ENCODE measurements around the gene SNX20.

SNX20 gene

DNA sequence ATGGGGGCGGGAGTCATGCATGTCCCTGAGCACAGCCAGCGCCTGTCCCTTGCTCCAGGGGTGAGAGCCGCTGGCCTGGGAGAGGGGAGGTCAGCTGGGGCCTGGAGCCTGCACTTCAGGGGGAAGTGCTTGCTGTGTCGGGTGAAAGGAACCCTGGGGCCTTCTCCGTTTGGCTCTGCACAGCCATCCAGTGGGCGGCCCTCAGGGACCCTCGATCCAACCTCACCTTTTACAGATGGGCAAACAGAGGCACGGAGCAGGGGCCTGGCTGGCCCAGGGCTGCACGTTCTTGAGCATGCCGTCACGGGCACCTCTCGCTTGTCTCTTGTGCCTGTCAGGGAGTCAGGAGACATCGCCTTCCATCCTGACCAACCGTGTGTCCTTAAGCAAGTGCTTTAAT, 1.8 kb downstream of the SNX20 start:
- no peak for DNase-seq

DNA sequence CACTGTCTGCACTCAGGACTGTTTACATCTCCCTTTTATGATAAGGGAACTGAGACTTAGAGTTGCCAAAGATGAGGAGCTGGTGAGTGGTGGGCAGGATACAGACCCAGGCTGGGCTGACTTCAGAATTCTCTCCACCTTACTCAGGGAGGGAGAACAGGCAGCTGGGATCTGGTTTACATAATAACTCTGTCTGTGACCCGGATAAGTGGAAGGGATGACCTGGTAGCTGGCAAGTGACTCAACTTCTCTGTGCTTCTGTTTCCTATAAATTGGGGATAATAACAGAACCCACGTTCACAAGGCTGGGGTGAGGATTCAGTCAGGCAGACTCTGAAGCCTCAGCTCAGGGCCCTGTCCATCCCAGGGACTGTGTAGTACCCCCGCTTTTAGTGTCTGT, 2.6 kb downstream of the SNX20 start:
- DNase-seq, result no peak

DNA sequence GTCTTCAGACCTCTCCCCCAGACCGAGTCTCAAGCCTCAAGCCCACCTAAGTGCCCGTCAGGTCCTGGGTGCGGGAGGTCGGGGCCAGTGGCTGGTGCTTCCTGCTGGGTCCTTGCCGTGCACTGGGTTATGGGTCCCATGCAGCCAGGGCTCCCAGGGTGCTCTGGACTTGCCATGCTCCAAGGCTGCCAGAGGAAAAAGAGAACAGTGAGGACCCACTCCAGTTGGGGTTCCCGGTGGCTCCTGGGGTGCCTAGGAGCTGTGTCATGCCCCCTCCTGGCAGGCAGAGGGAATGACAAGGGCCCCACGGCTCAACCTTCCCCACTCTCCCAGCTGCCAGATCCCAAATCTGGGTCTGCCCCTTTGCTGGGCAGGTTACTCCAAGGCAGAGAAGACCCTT, 3.8 kb downstream of the SNX20 start:
- no peak for DNase-seq

DNA sequence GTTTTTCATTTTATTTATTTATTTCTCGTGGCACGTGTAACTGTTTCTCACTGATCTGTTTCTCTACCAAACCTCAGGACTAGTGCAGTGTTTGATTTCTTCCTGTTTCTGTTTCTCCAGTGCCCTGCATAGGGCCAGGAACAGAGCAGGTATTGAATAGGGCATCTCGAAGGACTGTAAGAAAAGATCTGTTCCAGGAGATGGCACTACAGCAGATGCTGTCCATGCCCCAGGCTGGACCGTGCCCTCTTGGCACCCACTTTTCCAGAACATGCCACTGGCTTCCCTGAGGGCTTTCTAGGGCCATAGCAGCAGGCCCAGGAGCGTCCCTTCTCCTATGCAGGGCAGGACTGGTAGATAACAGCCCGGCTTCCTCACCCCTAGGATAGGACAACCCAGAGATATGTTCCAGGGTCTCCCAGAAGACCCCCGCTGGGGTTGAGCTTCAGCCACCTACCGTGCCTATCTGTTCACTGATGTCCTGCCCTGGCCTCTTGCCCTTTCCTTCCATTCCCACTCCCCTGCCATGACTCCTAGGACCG, 4.4 kb downstream of the SNX20 start:
- no peak for DNase-seq

DNA sequence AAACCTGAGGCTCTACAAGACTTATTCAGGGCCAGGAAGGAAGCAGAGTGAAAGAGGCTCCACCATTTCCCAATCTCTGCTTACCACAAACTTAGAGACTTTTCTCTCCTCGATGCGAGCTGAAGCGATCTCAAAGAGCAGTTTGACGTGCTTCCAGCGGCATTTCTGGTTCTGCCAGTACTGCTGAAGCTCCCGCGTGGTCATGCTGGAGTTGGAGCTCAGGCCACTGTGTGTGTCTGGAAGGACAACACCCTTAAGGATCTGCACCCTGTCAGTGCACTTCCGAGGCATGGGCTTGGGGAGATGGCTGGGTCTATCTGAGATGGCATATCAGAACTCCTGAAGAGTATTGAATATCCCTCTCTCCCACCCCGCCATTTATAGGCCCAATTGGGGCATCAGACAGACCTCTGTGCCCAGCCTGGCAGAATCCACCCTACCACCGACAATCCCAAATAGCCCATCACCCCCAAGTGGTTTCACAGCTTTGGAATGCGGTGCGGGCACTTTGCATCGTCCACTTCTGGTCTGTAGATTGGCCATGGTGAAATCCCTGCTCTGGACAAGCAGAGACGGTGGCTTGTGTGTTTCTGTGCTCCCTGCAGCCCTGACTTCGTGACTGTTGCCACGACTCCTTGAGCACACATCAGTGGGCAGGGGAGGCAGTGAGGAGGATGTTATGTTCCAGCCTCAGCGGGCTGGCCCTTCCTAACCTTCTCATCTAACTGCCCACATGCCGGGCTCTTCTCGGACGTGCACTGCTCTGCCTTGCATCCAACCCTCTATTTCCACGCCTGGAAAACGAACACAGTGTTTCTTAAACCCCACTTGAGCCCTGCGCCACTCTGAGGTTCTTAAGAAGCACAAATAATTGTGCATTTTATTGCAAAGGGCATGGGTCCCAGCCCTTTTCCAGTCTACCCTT, 5.2 kb downstream of the SNX20 start:
- no peak for DNase-seq

DNA sequence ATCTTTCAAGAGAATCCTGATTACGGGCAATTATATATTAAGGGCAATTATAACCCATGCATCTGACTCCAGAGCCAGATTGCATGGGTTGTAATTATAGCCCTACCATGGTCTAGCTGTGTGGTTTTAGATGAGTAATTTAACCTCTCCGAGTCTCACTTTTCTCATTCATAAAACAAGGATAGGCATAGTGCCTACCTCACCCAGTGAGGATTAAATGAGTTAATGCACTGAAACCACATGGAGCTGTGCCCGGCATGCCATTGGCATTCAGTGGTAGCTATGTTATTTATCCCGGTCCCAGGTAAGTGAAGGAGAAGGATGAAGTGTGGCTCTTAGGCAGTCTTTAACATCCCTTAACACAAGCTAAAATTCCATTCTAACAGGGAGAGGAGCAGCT, 6.3 kb downstream of the SNX20 start:
- DNase-seq, result no peak

DNA sequence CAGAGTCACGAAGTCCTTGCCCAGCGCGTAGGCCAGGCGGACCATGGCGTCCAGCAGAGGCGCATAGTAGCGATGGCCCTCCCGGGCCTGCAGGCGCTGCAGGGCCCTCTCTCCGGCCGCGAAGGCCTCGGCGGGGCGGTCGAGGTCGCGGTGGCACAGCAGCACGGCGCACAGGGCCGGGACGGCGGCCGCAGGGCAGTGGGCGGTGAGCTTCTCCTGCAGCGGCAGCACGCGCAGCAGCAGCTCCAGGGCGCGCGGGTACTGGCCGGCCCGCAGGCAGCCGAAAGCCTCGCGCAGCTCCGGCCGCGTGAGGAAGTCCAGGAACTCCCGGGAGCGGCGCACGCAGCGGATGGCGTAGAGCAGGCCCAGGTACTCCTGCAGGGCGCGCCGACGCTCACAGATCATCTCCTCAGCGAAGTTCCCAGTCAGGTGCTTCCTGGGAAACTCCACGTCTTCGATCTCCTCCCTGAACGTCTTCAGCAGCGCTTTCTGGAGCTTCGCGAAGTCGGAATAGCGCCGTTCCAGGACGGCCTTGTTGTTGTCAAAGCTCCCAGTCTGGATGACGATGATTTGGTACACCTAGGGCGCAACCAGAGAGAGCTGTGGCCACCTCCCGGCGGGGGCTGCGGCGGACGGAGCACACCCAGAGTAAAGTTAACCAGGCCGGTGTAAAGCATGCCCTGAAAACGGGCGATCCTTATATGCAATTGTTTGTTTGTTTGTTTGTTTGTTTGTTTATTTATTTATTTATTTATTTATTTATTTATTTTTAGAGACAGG, 7.4 kb downstream of the SNX20 start:
- DNase-seq, result no peak

DNA sequence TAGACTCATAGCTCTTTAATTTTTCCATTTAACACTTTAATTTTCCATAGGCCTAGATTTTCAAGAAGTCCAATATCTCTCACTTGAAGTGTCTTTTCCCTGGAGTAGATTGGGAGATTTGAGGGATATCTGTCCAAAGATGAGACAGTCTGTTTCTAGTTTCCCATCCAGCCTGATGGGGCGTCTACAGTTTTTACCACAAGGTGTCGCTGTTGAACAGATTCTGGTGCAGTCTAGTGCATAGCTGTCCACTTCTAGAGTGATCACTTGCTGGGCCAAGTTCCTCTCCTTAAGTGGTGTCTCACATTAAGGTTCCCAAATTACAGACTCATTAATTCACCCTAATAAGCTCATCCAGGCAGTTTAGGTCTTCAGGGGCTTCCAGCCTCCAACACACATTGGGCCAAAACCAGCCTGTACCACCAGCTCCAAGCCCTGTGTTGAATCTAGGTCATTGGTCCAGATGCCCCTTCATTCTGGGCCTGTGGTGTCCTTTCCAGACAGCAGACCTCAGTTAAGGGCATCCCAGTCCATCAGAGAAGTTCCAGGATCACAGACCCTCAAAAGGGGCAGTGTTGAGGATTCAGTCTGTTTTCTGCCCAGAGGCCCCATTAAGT, 9.4 kb downstream of the SNX20 start:
- no peak for DNase-seq

DNA sequence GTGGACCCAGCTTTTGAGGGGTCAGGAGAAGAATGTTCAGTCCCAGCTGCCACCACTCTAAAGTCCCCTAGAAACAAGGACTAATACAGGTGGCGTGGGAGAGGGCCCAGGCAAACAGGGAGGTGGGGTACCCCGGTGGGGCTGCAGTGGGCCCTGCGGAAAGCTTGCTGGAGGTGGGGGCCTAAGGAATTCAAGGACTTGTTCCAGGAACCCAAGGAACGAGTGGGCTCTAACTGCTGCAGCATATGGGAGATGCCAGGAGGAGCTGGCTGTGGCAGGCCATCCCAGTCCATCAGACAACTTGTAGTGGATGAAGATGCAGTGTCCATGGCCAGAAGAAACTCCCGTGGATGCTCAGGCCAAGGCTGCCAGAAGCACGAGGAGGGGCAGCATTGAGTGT, 10.6 kb downstream of the SNX20 start:
- no peak for DNase-seq

DNA sequence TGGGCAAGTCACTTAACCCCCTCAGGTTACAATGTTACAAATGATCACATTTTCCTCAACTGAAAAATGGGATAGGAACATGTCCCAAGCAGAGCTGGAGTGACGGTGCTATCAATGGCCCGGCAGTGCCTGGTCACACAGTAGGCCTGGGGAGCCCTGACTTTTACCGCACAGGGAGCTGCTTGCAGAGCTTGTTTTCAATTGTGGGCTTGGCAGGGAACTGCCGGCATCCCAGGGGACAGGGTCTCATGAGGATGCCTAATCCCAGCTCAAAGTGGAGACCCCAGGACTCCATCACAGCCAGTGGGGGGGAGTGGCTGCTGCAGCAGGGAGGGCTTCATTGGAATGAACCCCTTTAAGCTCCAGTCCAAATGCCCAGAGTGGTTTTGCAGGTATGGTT, 11.4 kb downstream of the SNX20 start:
- no peak for DNase-seq

DNA sequence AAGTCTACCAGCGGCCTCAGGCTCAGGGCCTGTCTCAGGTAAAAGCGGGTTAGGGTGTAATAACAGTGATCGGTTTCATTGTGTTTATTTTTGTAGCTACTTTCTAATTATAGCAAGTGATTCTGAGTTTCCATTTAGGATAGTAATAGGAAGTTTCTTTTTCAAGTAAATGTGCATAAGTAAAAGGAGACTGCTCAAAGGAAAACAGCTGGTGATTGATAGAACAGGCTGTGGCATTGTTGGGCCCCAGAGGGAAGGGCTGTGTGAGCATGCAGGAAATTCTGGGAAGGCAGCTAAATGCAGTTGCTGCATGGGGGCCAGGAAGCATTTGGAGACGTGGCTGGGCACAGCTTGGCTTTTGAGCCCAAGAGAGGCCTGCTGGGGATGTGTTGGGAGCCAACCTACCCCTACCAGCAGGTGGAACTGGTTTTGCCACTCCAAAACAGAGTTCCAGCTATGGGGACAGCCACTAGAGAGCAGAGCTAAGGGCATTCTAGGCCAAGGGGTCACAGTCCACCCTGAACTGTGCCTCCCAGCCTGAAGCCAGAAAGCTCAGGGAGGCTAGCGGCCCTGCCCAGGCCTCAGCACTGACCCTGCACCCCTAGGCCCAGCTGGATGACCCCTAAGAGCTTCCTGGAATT, 12.6 kb downstream of the SNX20 start:
- no peak for DNase-seq

DNA sequence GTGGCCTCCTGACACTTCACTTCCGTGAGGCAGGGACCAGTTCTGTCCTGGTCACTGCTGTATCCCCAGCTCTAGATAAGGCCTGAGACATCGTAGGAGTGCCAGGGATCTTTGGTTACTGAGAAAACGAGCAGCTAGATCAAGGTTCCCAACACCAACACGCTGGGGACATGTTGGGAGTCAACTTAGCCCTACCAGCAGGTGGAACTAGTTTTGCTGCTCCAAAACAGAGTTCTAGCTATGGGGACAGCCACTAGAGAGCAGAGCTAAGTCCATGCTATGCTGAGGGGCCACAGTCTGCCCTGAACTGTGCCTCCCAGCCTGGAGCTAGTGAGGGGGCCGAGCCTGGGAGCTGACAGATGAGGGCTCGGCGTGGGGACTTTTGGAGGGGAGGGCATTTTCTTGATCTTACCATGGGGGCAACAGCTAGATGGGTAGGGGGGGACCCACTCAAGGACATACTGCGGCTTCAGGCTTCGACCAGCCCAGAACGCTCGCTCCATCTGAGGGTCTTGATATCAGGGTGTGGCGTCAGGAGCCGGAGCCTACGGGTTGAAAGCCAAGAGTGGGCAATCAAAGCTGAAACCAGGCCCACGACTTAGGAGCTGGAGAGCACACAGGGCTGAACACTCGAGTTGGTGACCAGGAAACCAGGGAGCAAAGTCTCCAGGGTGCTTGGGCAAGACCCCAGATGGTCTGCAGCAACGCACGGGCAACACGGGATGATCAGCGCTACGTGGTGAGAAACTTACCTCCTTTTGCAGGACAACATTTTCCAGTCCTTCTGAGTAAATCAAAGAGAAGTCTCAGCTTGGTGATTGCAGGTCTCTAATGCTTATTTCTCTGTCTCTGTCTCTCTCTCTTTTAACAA, 13.4 kb downstream of the SNX20 start:
- DNase-seq, result no peak

DNA sequence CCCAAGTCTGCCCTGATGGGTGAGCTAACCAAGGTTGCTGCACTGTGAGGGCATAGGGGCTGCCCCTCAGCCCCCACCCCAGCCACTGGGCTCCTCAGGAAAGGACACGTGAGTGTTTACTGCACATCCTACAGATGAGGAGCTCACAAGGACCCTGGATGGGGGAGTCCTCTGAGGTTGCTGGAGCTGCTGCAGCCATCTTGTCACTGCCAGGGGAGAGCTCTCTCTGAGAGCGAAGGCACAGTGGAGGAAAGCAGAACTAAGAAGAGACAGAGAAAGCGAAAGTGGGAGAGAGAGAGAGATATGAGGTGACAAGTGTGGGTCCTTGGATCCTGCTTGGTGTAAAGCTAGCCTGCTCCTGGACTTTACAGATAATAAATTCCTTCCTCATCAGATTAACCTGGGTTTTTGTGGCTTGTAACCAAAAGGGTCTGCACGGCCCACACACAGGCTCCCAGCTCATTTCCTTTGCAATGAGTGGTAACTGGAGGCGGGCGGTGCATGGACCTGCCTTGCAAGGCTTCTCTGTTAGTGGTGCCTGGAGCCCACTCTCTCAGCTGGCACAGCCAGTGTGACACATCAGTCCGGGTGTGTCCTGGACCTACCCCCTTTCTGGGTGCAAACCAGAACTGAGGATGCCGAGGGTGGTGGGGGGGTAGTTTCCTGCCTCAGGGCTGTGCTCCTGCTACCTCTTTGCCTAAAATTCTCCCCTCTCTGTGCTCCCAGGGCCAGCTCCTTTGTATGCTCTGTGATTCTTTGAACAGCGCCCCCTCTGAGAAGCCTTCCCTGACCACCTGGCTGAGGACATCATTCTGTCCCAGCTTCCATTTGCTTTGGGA, 14.2 kb downstream of the SNX20 start:
- DNase-seq, result no peak

DNA sequence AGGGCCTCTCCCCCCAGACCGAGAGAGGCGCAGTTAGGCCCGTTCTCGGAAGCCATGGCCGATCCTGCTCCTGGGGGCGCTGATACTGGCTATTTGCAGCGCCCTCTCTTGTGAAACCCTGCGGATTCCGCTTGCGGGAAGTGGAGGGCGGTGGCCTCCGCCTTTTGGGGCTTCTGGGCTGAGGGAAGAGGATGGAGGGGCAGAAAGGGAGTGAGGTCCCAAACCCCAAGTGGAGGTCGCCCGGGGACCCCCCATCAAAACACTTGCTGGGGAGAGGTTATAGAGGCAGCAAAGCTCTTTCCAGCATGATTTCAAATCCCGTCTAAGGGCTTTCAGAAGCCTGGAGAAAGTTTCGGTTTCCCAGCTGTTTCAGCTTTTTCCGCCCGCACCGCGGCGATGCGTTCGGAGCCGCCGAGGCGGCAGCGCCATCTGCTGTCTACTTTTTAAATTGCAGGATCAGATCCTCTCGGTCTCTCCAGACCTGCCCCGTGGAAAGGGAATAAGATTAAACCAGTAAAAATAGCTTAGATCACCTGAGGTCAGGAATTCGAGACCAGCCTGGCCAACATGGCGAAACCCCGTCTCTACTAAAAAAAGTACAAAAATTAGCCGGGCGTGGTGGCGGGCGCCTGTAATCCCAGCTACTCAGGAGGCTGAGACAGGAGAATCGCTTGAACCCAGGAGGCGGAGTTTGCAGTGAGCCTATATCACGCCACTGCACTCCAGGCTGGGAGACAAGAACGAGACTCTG, 15.8 kb downstream of the SNX20 start:
- DNase-seq, result peak in 1 of 2 experiments; percentile 32

DNA sequence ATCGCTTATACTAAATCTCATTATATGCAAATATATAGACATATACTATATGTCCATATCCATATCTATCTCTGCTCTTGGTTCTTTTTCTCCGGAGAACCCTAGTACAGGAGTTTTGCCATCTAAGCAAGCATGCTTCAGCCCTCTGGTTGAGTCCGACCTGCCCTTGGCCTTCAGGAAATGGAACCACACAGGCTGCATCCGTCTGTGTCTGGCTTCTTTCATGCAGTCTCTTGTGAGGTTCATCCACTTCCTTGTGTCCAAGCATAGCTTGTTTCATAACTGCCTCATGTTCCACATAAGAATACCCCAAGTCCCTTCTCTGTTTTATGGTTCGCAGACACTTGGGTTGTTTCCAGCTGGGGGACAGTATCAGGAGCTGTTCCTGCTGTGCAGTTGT, 16.8 kb downstream of the SNX20 start:
- DNase-seq, result no peak

DNA sequence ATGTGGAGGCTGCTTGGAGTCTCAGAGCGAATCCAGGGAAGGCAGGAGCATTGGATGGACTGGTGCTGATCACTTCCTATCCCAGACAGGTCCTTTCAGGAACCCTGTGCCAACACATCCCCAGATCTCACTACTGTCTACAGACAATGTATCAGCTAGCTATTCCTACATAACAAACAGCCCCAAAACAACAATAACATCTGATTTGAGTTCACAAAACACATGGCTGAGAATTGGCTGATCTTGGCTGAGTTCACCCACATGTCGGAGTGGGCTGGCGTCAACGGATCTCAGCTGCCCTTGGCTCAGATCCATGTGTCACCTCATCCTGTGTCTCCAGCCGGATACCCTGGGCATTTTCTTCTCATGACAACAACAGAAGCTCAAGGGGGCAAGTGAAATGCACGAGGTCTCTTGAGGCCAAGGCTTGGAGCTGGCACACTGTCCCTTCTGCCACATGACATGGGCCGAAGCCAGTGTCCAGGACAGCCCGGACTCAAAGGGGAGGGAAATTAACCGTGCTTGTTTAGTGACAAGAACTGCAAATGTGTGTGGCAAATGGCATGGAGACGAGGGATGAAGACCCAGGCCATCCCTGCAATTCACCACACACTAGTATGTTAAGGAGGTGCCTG, 18.7 kb downstream of the SNX20 start:
- no peak for DNase-seq

DNA sequence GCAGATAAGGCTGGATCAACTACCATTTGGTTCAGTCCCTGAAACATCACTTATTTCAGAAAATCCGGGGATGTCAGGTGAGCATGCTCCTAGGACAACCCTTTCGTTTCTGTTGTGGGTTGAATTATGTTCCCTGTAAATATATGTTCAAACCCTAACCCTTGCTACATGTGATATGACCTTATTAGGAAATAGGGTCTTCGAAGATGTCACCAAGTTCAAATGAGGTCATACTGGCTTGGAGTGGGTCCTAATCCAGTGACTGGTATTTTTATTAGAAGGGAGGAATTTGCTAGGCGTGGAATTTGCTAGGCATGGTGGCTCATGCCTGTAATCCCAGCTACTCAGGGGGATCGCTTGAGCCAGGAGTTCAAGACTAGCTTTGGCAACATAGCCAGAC, 21.3 kb downstream of the SNX20 start:
- DNase-seq, result no peak

DNA sequence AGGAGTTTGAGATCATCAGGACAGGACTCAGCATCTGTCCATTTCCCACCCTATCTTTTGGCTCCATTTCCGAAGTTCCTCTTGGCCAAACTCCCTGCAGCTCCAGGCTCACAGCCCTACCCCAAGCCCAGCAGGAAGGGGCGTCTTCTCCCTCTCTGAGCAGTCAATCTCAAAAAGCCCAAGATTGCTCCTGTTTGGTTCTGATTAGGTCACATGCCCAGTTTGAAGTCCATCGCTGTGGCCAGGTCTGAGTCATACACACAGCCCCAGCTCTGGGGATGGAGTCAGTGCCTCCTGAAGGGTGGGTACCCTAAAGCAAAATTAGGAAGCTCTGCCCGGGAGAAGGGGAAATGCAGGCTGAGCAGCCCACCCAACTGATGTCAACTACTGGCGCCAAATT, 23.9 kb downstream of the SNX20 start:
- DNase-seq, result no peak

DNA sequence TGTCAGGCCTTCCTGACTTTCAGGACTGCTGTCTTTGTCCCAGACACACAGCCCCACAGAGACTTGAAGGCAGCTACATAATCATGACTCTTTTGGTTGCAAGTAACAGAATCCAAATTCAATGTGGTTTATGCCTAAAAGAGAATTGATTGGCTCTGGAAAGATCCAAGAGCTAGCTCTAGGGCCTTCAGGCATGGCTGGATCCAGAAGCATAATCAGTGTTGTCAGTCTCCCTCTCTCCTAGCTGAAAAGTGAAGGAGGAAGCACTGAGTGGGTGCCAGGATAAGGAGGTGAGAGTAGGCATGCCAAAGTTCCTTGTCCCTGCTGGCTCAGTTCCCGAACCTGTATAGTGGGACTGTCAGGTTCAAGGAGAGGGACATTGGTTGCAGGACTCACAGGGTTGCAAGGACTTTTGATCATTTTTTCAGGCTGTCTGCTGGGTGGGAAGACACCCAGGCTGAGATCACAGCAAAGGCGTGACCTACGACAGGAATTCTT, 25.5 kb downstream of the SNX20 start:
- no peak for DNase-seq

Data from NCI-H1930 (cell line).